ENCODE measurements around the gene CUTC. TPM values are rescaled to one million over a fixed set of nuclear protein-coding genes. Genes with fewer than 3 reads are reported as not detected.

The CUTC gene
- total and polyA plus RNA-seq, 2 donors (not counting 1 experiment from before 2014, with no cell fraction given), result 19.4 to 22.6 TPM

- peaks cover 3% of the 10 kb centered on the region for H3K36me3 ChIP-seq (ENCODE audit: control insufficient read depth, insufficient read depth, low read length)
Observed at GRCh38 chr10:99698504-99699080, 33.4 kb upstream of the CUTC start.

GRCh38 chr10:99700649-99701048 lies 31.4 kb upstream of the CUTC start:
- no peak overlapping the region for H3K9ac ChIP-seq (ENCODE audit: insufficient read depth, low read length)
- no peak for TF ChIP-seq CTCF (conservative IDR thresholded peaks at IDR 0.05 in 1 of 2, IDR thresholded peaks at IDR 0.05 in 1 of 2; ENCODE audit: low read depth in 1 of 2, low read length in 2 of 2)
- no peak for TF ChIP-seq EZH2 (IDR thresholded peaks at IDR 0.05; ENCODE audit: low read length, missing control alignments)
- H4K20me1 ChIP-seq (ENCODE audit: control insufficient read depth, extremely low read depth, insufficient read depth, low read length), result no peaks in the 10 kb centered on the region
- H3K27ac ChIP-seq (ENCODE audit: insufficient read depth, low read length), result no peak overlapping the region
- DNase-seq (ENCODE audit: low read depth in 2 of 2), result no peak
- H2AFZ ChIP-seq (ENCODE audit: low read length), result no peak overlapping the region
- peaks cover 2% of the 10 kb centered on the region for H3K4me1 ChIP-seq (ENCODE audit: control insufficient read depth, extremely low read depth, insufficient read depth, low read length)
- no peak overlapping the region for H3K4me3 ChIP-seq (replicated peaks in 1 of 4; ENCODE audit: control extremely low read depth in 1 of 4, insufficient read depth in 1 of 4, low read depth in 3 of 4, low read length in 4 of 4)
- no peaks in the 10 kb centered on the region for H3K9me3 ChIP-seq (ENCODE audit: control insufficient read depth, insufficient read depth, low read depth, low read length)
- H3K79me2 ChIP-seq (ENCODE audit: control insufficient read depth, insufficient read depth, low read length), result no peaks in the 10 kb centered on the region
- no peaks in the 10 kb centered on the region for H3K27me3 ChIP-seq (ENCODE audit: control insufficient read depth, insufficient read depth, low read length)
- no peak overlapping the region for H3K4me2 ChIP-seq (ENCODE audit: extremely low read depth, insufficient read depth, low read length)
- peaks cover 11% of the 10 kb centered on the region for H3K36me3 ChIP-seq (ENCODE audit: control insufficient read depth, insufficient read depth, low read length)

More at GRCh38 chr10:99698504-99699080, 33.4 kb upstream of the CUTC start:
- Histone ChIP-seq H3K4me2 (ENCODE audit: extremely low read depth, insufficient read depth, low read length) (no peak overlapping the region), H3K9ac (ENCODE audit: insufficient read depth, low read length) (no peak overlapping the region), H3K4me1 (ENCODE audit: control insufficient read depth, extremely low read depth, insufficient read depth, low read length) (peaks cover 7% of the 10 kb centered on the region), H2AFZ (ENCODE audit: low read length) (no peak overlapping the region), H3K27ac (ENCODE audit: insufficient read depth, low read length) (no peak overlapping the region), H3K79me2 (ENCODE audit: control insufficient read depth, insufficient read depth, low read length) (no peaks in the 10 kb centered on the region), H3K4me3 (replicated peaks in 1 of 4; ENCODE audit: control extremely low read depth in 1 of 4, insufficient read depth in 1 of 4, low read depth in 3 of 4, low read length in 4 of 4) (no peak overlapping the region), H4K20me1 (ENCODE audit: control insufficient read depth, extremely low read depth, insufficient read depth, low read length) (no peaks in the 10 kb centered on the region), H3K9me3 (ENCODE audit: control insufficient read depth, insufficient read depth, low read depth, low read length) (no peaks in the 10 kb centered on the region), H3K27me3 (ENCODE audit: control insufficient read depth, insufficient read depth, low read length) (no peaks in the 10 kb centered on the region)
- TF ChIP-seq EZH2 (IDR thresholded peaks at IDR 0.05; ENCODE audit: low read length, missing control alignments) (no peak), CTCF (conservative IDR thresholded peaks at IDR 0.05 in 1 of 2, IDR thresholded peaks at IDR 0.05 in 1 of 2; ENCODE audit: low read depth in 1 of 2, low read length in 2 of 2) (no peak)
- no peak for DNase-seq (ENCODE audit: low read depth in 2 of 2)

- H2AFZ ChIP-seq (ENCODE audit: low read length), result no peak overlapping the region
Observed at GRCh38 chr10:99708428-99709012, 23.5 kb upstream of the CUTC start.

More at GRCh38 chr10:99708428-99709012, 23.5 kb upstream of the CUTC start:
- Histone ChIP-seq H3K36me3 (ENCODE audit: control insufficient read depth, insufficient read depth, low read length) (peaks cover 12% of the 10 kb centered on the region), H3K9me3 (ENCODE audit: control insufficient read depth, insufficient read depth, low read depth, low read length) (no peaks in the 10 kb centered on the region), H3K9ac (ENCODE audit: insufficient read depth, low read length) (no peak overlapping the region), H3K4me2 (ENCODE audit: extremely low read depth, insufficient read depth, low read length) (no peak overlapping the region), H3K79me2 (ENCODE audit: control insufficient read depth, insufficient read depth, low read length) (no peaks in the 10 kb centered on the region), H3K4me1 (ENCODE audit: control insufficient read depth, extremely low read depth, insufficient read depth, low read length) (no peaks in the 10 kb centered on the region), H3K27ac (ENCODE audit: insufficient read depth, low read length) (peak overlapping the region; percentile 23), H3K4me3 (replicated peaks in 1 of 4; ENCODE audit: control extremely low read depth in 1 of 4, insufficient read depth in 1 of 4, low read depth in 3 of 4, low read length in 4 of 4) (no peak overlapping the region), H4K20me1 (ENCODE audit: control insufficient read depth, extremely low read depth, insufficient read depth, low read length) (no peaks in the 10 kb centered on the region), H3K27me3 (ENCODE audit: control insufficient read depth, insufficient read depth, low read length) (no peaks in the 10 kb centered on the region)
- DNase-seq (ENCODE audit: low read depth in 2 of 2), result peak; percentile 16 to 40
- no peak for TF ChIP-seq CTCF (conservative IDR thresholded peaks at IDR 0.05 in 1 of 2, IDR thresholded peaks at IDR 0.05 in 1 of 2; ENCODE audit: low read depth in 1 of 2, low read length in 2 of 2)
- no peak for TF ChIP-seq EZH2 (IDR thresholded peaks at IDR 0.05; ENCODE audit: low read length, missing control alignments)

Measured in fibroblast of lung (primary cell).